GM12892 (cell line): ENCODE results near the gene OSTF1.

Source experiments
- DNase-seq: peaks from one replicate; pipeline ENCODE4 v3.0.0; 2011; ENCODE audit not compliant: insufficient read length
- FAIRE-seq: peaks from 2 replicates; lab custom pipeline; 2011; peaks lifted over from hg19 to GRCh38; lab: Jason Lieb, UNC
- POLR2A ChIP-seq: IDR thresholded peaks from 2 replicates; pipeline ENCODE4 v1.6.1; 2011; ENCODE audit warnings: low read depth, low read length, control low read depth
- POLR2AphosphoS5 ChIP-seq: IDR thresholded peaks from 2 replicates; pipeline ENCODE4 v1.6.1; 2011; ENCODE audit warnings: low read depth, low read length, control low read depth
- TAF1 ChIP-seq: IDR thresholded peaks from 2 replicates; pipeline ENCODE4 v1.6.1; 2011; ENCODE audit warnings: low read depth, mild to moderate bottlenecking, control low read depth, low read length, borderline replicate concordance

OSTF1 gene

GRCh38 chr9:75175395-75175794 is 87.1 kb downstream of the OSTF1 start:
- FAIRE-seq, result no peak
- TF ChIP-seq POLR2AphosphoS5, result no peak
- TF ChIP-seq POLR2A, result no peak
- TF ChIP-seq TAF1, result no peak

DNA sequence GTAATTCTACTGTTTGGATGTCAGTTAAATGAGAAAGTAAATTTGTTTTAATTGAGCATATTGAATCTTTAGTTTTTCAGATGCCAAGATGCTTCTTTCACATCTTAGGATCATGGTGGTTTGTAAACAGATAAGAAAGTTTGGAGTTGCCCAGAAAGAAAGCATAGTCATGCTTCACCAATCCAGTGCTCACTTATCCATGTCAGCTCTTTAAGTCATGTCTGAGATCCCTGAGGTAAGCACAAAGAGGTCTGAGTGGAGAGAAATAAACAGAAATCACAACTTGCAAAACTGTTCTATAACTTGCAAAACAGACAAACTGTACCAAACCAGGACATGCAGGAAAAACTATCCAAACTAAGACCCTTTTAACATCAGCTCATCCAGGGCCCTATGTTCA is 87.7 kb downstream of the OSTF1 start:
- DNase-seq, result no peak
- no peak for FAIRE-seq
- TF ChIP-seq TAF1 (no peak), POLR2AphosphoS5 (no peak), POLR2A (no peak)

More at GRCh38 chr9:75175395-75175794, 87.1 kb downstream of the OSTF1 start:
- DNase-seq, result no peak

DNA sequence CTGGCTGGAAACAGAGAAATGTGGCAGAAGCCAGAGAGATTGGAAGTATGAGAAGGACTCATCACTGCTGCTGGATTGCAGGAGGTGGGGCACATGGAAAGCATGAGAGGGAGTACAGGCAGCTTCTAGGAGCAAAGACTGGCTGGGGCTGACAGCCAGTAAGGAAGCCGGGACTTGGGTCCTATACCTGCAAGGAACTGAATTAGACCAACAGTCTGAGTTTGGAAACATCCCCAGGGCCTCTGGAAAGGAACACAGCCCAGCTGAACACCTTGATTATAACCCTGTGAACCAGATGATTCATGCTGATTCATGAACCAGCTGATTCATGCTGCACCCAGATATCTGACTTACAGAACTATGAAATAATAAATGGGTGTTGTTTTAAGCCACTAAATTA is 93.4 kb downstream of the OSTF1 start:
- no peak for DNase-seq
- TF ChIP-seq POLR2AphosphoS5 (no peak), TAF1 (no peak), POLR2A (no peak)
- no peak for FAIRE-seq

GRCh38 chr9:75183306-75183705 is 95.0 kb downstream of the OSTF1 start:
- TF ChIP-seq POLR2AphosphoS5 (no peak), TAF1 (no peak), POLR2A (no peak)
- DNase-seq, result no peak
- FAIRE-seq, result no peak

DNA sequence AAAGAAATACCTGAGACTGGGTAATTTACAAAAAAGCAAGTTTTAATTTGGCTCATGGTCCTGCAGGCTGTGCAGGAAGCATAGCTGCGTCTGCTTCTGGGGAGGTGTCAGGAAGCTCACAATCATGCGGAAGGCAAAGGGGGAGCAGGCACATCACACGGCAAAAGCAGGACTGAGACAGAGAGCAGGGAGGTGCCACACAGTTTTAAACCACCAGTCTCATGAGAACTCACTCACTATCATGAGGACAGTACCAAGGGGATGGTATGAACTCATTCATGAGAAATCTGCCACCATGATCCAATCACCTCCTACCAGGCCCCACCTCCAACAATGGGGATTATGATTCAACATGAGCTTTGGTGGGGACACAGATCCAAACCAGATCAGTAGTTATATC is 96.2 kb downstream of the OSTF1 start:
- DNase-seq (no peak), FAIRE-seq (no peak)
- TF ChIP-seq POLR2AphosphoS5, result no peak

GRCh38 chr9:75185585-75186170 is 97.4 kb downstream of the OSTF1 start:
- DNase-seq (no peak), FAIRE-seq (peak; percentile 44)
- TF ChIP-seq POLR2A (no peak), TAF1 (no peak), POLR2AphosphoS5 (no peak)

GRCh38 chr9:75186767-75187380 is 98.6 kb downstream of the OSTF1 start:
- DNase-seq, result no peak
- TF ChIP-seq TAF1, result no peak
- no peak for TF ChIP-seq POLR2A
- no peak for TF ChIP-seq POLR2AphosphoS5
- no peak for FAIRE-seq

DNA sequence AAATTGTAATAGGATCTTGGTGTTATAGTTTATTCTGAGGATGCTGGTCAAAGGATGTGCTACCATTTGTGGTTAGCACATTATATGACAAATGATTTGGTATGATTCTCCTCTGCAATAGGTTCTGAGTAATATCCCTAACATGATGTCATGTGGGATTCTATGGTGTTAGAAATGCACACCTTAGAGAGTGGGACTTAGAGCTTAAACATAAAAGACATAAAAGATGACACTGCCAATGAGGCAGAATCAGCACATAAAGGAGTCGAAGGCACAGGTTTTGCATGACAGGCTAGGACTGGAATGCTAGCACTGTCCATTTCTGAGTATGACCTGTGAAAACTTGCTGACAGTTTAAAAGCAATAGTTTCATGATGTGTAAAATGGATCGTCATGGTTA is 100.4 kb downstream of the OSTF1 start:
- no peak for FAIRE-seq
- TF ChIP-seq POLR2AphosphoS5 (no peak), TAF1 (no peak), POLR2A (no peak)

GRCh38 chr9:75190762-75191161 is 102.4 kb downstream of the OSTF1 start:
- FAIRE-seq, result no peak
- TF ChIP-seq POLR2AphosphoS5 (no peak), POLR2A (no peak), TAF1 (no peak)
- DNase-seq, result no peak

More for the DNA sequence above, 100.4 kb downstream of the OSTF1 start:
- DNase-seq, result no peak
